H1 (cell line): ENCODE measurements around the gene COQ7. TPM values are rescaled to one million over a fixed set of nuclear protein-coding genes. Genes with fewer than 3 reads are reported as not detected.

ENCODE experiments used
- CHD1 ChIP-seq: IDR thresholded peaks from 2 replicates; pipeline ENCODE4 v1.6.1; 2012; ENCODE audit warnings: low read depth, low read length, improper control_type of control experiment
- FOSL1 ChIP-seq: IDR thresholded peaks from 2 replicates; pipeline ENCODE4 v1.6.1; 2011; ENCODE audit warnings: mild to moderate bottlenecking, low read depth, low read length, moderate library complexity; ENCODE audit not compliant: insufficient read depth
- GTF2F1 ChIP-seq: IDR thresholded peaks from 2 replicates; pipeline ENCODE4 v1.6.1; 2012; ENCODE audit warnings: low read depth, low read length, improper control_type of control experiment, borderline replicate concordance
- JUND ChIP-seq: IDR thresholded peaks from 2 replicates; pipeline ENCODE4 v1.6.1; 2011; ENCODE audit warnings: mild to moderate bottlenecking, improper control_type of control experiment, low read length
- MAFK ChIP-seq: IDR thresholded peaks from 2 replicates; pipeline ENCODE4 v1.6.1; 2012; ENCODE audit warnings: low read depth, mild to moderate bottlenecking, improper control_type of control experiment, low read length
- NANOG ChIP-seq: IDR thresholded peaks from 2 replicates; pipeline ENCODE4 v1.6.1; 2011; ENCODE audit warnings: low read length, low read depth, mild to moderate bottlenecking, inconsistent platforms; ENCODE audit not compliant: insufficient read depth, poor library complexity, severe bottlenecking
- RAD21 ChIP-seq, 2 experiments: IDR thresholded peaks in 1 of 2; conservative IDR thresholded peaks in 1 of 2; 2 replicates each; pipeline ENCODE4 v1.6.1; 2011; ENCODE audit warnings: low read depth in 2 of 2, low read length in 2 of 2, improper control_type of control experiment in 1 of 2, inconsistent platforms in 1 of 2, mild to moderate bottlenecking in 1 of 2, moderate library complexity in 1 of 2
- SUZ12 ChIP-seq: fragments of 200-600 bp; sonication (generic); IDR thresholded peaks from 2 replicates; pipeline ENCODE4 v1.6.1; 2012; ENCODE audit warnings: mild to moderate bottlenecking, inconsistent platforms, low read length, moderate library complexity, mixed read lengths
- TCF12 ChIP-seq: IDR thresholded peaks from 2 replicates; pipeline ENCODE4 v1.6.1; 2011; ENCODE audit warnings: low read depth, mild to moderate bottlenecking, low read length
- polyA plus RNA-seq, 7 experiments: library from polyadenylated mRNA; depleted of rRNA in 3 of 7; stranded (reverse) in 5 of 7; unstranded in 2 of 7; fragments of >200 nt in 5 of 7; fragments of 200-250 nt in 2 of 7; gene quantifications; 1 replicate in 5 of 7; 2 replicates in 1 of 7; 4 replicates in 1 of 7; pipeline versions ENCODE4 v1.2.1 to v1.2.3, GENCODE V29; 2011 to 2013; ENCODE audit warnings: missing spikeins in 2 of 7, mixed read lengths in 2 of 7
- total RNA-seq: library from RNA; stranded (reverse); fragmentation: NEBNext Ultra II Directional; extraction: Animal tissue kit (Norgen Biotek cat#: 25700); gene quantifications from 2 replicates; pipeline ENCODE4 v1.2.1, GENCODE V29; 2021

The COQ7 gene
- total and polyA plus RNA-seq, 2 of the 8 experiments (the other 6 are each of a cell fraction or from before 2014, with no cell fraction given): 7.1 to 15.2 TPM

GRCh38 chr16:19105891-19106624 is 38.6 kb downstream of the COQ7 start (continued):
- TF ChIP-seq GTF2F1: no peak
- no peak for TF ChIP-seq JUND
- no peak for TF ChIP-seq MAFK
- no peak for TF ChIP-seq SUZ12
- no peak for TF ChIP-seq TCF12
- no peak for TF ChIP-seq CHD1
- TF ChIP-seq FOSL1: no peak
- TF ChIP-seq RAD21 (IDR thresholded peaks at IDR 0.05 in 1 of 2, conservative IDR thresholded peaks at IDR 0.05 in 1 of 2; ENCODE audit: low read depth in 2 of 2, low read length in 2 of 2): no peak
- no peak for TF ChIP-seq NANOG
